C4-2B (cell line): ENCODE measurements around the gene ACOXL.

Experiments
- ZFX ChIP-seq: fragments of 450-650 bp; IDR thresholded peaks from 2 replicates; pipeline ENCODE4 v1.6.1; 2017
- TF ChIP-seq, protein P1 (sequence below): fragments of 450-650 bp; conservative IDR thresholded peaks from 2 replicates; pipeline ENCODE4 v1.5.1; 2017; ENCODE audit warnings: mild to moderate bottlenecking

DNA sequence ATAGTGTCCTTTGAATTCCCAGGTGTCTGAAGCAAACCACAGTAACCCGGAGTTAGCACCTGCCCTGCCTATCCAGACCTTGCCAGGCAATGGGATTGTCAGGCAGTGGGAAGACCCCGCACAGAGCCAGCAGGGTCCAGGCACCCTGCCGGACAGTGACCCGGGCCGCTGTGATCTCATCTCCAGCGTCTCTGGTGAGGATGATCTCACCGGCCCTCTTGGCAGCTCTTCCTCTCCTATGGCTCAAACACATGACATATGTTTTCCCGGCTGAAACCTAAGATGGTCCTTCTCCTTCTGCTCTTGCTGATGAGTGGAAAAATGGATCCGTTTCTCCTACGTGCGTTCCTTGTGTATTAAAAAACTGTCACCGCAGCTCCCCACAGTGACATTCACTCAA lies 75.1 kb downstream of the ACOXL start:
- TF ChIP-seq, protein P1, sequence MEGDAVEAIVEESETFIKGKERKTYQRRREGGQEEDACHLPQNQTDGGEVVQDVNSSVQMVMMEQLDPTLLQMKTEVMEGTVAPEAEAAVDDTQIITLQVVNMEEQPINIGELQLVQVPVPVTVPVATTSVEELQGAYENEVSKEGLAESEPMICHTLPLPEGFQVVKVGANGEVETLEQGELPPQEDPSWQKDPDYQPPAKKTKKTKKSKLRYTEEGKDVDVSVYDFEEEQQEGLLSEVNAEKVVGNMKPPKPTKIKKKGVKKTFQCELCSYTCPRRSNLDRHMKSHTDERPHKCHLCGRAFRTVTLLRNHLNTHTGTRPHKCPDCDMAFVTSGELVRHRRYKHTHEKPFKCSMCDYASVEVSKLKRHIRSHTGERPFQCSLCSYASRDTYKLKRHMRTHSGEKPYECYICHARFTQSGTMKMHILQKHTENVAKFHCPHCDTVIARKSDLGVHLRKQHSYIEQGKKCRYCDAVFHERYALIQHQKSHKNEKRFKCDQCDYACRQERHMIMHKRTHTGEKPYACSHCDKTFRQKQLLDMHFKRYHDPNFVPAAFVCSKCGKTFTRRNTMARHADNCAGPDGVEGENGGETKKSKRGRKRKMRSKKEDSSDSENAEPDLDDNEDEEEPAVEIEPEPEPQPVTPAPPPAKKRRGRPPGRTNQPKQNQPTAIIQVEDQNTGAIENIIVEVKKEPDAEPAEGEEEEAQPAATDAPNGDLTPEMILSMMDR = no peak
- no peak for TF ChIP-seq ZFX
